GM18511 (cell line): ENCODE data around the gene NPRL2.

ENCODE experiments used
- ATAC-seq: cut with Tn5 transposase; IDR thresholded peaks from one replicate; pipeline ENCODE4 v1.9.1; 2021; ENCODE audit warnings: mild to moderate bottlenecking, moderate library complexity; ENCODE audit not compliant: unreplicated experiment

Gene NPRL2

GRCh38 chr3:50327943-50328691, 22.5 kb downstream of the NPRL2 start, which contains the start of gene TUSC2:
Gene TUSC2 (minus strand): TSS chr3:50328223. CDS start chr3:50328099, 124 bp downstream.
- ATAC-seq: peak; percentile 95

GRCh38 chr3:50327129-50327528, 23.4 kb downstream of the NPRL2 start:
- ATAC-seq: no peak

GRCh38 chr3:50326182-50326541, 24.4 kb downstream of the NPRL2 start:
- no peak for ATAC-seq

DNA sequence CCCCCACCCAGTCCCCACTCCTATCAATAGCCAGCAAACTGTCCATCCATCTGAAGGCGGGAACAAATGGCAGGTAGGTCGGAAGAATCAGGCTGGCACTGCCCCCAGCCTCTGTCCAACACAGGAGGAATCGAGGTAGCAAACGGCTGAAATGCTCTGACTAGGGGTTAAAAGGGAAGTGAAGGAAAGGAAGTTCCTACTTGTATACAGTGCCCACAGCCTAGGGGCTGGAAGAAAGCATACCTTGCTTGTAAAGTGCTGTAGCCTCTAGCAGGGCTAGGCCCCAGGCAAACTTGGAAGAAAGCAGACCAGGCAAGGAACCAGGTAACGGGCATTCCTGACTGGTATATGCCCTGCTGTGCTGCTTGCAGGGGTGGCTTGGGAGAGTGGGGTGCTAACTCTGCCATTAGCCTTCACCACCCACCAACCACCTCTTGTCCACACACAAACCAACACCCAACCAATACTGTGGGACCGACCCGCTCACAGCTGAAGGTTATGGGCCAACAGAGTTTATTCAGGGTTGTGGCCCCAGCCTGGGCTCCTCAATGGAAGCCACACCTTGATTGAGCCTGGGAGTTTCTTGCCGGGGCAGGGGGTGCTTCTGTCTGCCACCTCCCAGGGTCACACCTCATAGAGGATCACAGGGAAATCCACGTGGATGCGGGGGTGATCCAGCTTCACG, 24.9 kb downstream of the NPRL2 start:
- no peak for ATAC-seq

GRCh38 chr3:50325113-50325480, 25.5 kb downstream of the NPRL2 start:
- ATAC-seq: no peak

DNA sequence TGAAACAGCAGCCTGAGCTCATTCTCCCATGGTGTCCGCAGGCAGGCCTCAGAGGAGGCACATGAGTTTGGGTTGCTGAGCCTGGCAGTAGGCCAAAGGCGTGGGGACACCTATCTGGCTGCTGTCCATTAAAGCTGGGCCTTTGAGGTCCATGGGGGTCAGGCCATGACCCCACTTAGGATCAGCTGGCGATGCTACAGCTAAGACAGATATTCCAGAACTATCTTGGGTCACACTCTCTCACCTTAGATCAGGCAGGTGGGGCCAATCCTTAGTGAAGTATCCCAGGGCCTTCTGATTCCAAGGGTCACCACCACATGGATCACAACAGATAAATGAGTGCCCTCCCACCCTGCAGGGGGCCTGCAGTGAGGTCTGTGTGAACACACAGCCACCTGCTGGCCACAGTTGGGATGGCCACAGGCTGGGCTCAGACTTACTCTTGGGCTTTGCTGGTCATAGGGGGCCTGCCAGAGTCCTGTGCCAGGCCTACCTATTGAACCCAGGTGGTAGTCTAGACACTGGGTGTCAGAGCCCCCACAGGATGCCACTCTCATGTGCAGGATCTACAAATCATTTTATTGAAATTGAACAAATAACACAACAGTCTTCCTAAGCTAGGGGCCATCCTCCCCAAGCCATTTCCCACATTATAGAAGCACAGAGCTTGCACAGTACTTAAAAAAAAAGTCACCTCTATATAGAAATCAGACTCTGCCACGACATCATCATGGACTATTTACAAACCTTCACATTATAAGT, 26.0 kb downstream of the NPRL2 start:
- no peak for ATAC-seq

DNA sequence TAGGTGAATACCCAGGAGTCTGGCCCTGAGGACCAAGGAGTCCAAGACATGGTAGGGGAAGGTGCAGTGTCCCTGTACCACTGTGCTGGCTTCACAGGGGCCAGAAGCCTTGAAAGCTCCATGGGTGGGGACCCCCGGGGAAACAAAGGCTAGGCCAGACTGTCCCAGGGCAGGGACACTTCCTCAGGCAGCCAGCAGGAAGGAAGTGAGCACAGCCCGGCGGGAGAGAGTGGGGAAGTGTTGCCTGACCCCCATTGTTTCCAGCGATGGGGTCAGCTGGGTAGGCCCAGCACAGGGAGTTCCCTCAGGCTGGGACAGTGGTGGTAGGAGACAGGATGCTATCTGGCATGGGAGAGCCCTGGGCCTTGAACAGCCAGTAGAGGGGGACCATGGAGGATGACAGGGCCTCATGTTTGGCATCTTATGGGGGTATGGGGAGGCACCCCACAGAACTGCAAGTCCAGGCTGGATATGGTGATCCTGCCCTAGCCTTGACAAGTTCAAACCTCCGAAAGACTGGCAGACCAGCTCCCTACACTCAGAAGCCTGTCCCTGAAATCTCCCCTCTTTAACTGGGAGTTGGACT, 26.9 kb downstream of the NPRL2 start:
- no peak for ATAC-seq

DNA sequence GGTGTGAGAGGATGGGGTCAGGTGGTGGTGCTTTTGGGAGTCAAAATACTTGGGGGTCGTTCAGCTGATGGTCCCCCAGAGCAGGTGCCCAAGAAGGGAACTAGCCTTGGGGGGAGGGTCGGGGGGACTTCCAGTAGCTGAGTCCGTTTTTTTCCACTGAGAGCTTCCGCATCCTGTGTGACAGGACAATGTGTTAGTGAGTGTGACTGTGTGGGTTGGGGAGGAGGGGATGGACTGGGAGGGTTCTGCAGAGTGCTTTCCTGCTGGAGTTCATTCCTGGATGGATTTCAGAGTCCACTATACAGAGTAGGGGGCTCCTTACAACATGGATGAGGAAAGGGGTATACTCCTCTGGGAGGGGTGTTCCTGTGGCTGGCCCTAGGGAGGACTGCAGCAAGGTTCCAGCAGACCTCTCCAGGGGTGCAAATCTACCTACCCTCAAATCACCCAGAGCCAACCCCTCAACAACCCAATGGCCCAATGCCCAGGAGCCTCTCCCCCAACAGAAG, 27.4 kb downstream of the NPRL2 start:
- ATAC-seq: no peak

GRCh38 chr3:50322386-50323091, 28.0 kb downstream of the NPRL2 start, which contains the start of gene HYAL2:
Gene HYAL2 (minus strand): TSS chr3:50322745. CDS start chr3:50320489, 2,256 bp downstream.
- no peak for ATAC-seq

DNA sequence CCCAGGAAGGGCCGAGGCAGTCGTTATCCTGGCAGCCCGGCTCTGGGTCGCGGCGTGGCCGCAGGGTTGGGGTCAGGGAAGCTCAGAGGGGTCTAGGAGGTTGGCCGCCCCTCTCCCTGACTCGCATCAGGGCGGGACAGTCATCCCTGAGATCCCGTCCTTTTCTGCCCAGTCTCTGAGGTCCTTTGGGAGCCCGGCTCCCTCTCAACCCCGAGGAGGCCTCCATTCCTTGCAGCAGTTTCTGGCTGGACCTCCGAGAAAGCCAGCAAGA, 28.5 kb downstream of the NPRL2 start:
- ATAC-seq: no peak

DNA sequence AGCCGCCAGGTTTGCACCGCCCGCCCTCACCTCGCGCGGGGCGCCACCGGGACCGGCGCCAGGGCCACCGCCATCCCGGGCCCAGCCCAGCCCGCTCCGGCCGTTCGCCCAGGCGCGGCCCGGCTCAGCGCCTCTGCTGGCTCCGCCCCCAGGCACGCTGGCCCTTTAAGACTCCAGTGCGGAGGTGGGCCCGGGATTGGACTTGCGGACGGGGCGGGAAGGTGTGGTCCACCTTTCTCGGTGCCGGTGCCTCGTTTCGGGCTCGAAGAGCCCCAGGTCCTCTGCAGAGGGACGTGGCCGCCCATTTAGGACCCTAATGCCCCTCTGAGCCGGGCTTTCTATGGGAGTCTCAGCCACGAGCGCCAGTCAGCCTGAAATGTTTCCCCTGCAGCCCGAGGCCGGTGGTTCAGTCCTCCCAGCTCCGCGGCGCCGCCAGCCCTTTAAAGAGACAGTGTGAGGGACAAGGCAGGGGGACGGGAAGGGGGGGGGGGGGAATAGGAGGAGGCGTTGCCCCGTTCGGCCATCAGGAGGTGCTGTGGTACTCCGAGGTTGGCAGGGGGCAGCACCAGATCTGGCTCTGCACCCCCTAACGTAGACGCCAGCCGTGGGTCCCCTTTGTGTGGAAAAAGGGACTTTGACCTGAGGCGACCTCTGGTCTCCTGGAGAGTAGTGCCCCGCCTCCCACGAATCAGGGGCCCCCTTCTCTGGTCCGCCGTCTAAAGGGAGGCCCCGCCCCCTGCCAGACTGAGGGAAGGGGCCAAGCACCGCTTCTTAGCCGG, 29.1 kb downstream of the NPRL2 start:
- ATAC-seq: peak; percentile 85

GRCh38 chr3:50320853-50321335, 29.7 kb downstream of the NPRL2 start:
- peak; percentile 53 for ATAC-seq

DNA sequence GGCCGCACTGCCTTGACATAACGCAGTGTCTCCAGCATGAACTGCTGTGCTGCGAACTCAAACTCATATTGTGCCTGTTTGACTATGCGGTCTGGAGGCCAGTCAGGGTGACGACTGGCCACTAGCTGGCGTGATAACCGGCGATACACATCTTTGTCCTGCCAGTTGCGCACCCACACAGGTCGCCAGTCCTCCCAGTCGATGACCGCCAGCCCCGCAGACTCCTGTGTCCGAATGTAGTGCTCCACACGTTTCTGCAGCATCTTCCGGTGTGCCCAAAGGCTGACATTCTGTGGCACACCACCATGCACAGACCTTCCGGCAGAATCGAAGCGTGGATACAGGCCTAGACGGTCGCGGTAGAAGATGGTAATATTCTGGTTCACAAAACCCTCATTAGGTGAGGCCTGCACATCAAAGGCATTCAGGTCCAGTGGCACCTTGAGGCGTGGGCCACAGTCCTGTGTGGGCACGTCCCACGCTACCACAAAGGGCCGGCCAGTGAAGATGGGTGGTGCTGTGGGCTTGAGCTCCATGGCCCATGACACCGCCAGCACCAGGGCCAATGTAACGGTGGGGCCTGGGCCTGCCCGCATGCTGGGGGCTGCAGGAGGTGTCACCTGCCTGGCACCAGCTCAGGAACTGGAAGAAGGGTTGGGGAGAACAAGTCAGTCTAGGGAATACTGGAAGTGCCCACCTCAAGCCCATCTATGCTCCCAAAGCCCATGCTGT, 30.5 kb downstream of the NPRL2 start:
- ATAC-seq: no peak

GRCh38 chr3:50319181-50319893, 31.2 kb downstream of the NPRL2 start:
- ATAC-seq: no peak

DNA sequence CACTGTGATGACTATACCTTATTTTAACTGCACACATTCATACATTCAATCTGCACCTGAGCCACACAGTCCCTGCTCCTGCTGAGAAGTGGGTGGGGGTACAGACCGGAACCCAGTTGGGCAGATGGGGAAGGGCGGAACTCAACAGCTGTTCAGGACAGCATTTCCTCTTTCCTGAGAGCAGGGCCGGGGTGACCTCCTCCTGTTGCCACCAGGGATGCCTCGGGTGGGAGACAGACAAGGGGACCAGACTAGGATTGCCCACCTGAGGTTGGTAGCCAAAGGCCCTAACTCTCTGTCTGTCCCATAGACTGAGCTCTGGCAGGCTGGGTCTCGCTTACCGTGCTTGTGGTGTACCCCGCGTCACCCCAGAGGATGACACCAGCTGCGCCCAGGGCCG, 32.0 kb downstream of the NPRL2 start:
- ATAC-seq: no peak

- no peak for ATAC-seq
Measured at GRCh38 chr3:50318163-50318562, 32.4 kb downstream of the NPRL2 start.

- no peak for ATAC-seq
Measured at GRCh38 chr3:50317300-50317699, 33.3 kb downstream of the NPRL2 start.

GRCh38 chr3:50316657-50317242, 33.8 kb downstream of the NPRL2 start:
- ATAC-seq: no peak
